Uterus (tissue), 2 donors: ENCODE measurements around the gene HSPG2.

ENCODE experiments used
- CTCF ChIP-seq, 4 experiments: fragments of 200-600 bp in 2 of 4; fragments of 450-650 bp in 2 of 4; sonication (generic) in 2 of 4; IDR thresholded peaks; one replicate each; pipeline ENCODE4 v1.5.1; 2016 to 2019; ENCODE audit warnings: antibody characterized with exemption in 4 of 4, mild to moderate bottlenecking in 2 of 4, moderate library complexity in 1 of 4
- POLR2A ChIP-seq, 2 donors: fragments of 450-650 bp; IDR thresholded peaks; one replicate each; pipeline ENCODE4 v1.6.1; 2016; ENCODE audit warnings: antibody characterized with exemption in 2 of 2, mild to moderate bottlenecking in 1 of 2, moderate library complexity in 1 of 2

GRCh38 chr1:21804536-21804935 is 132.6 kb downstream of the HSPG2 start:
- no peak for TF ChIP-seq CTCF (IDR thresholded peaks at IDR 0.05)
- no peak for TF ChIP-seq POLR2A (IDR thresholded peaks at IDR 0.05)
